K562 (cell line): ENCODE data around the gene ZNF429. TPM values are rescaled to one million over a fixed set of nuclear protein-coding genes. Genes with fewer than 3 reads are reported as not detected.

Experiments
- ARID1B ChIP-seq: fragments of 450-650 bp; IDR thresholded peaks from 2 replicates; pipeline ENCODE4 v1.6.1; 2016; ENCODE audit warnings: antibody characterized with exemption, mild to moderate bottlenecking, inconsistent platforms
- ARNT ChIP-seq, 2 experiments: fragments of 450-650 bp; IDR thresholded peaks; 2 replicates each; pipeline ENCODE4 v1.6.1; 2016; ENCODE audit warnings: mild to moderate bottlenecking in 1 of 2
- C11orf30 ChIP-seq: fragments of 450-650 bp; IDR thresholded peaks from 2 replicates; pipeline ENCODE4 v1.6.1; 2016; ENCODE audit warnings: low read depth, mild to moderate bottlenecking
- CBFA2T2 ChIP-seq: fragments of 450-650 bp; conservative IDR thresholded peaks from 2 replicates; pipeline ENCODE4 v1.6.1; 2017; ENCODE audit warnings: mild to moderate bottlenecking
- CHD4 ChIP-seq: fragments of 200-600 bp; sonication (generic); IDR thresholded peaks from 3 replicates; pipeline ENCODE4 v1.6.1; 2012; ENCODE audit warnings: low read depth, mild to moderate bottlenecking, mixed read lengths, low read length, inconsistent platforms; ENCODE audit not compliant: insufficient read depth, insufficient replicate concordance, poor library complexity, severe bottlenecking
- JUND ChIP-seq, 2 experiments: IDR thresholded peaks; 2 replicates in 1 of 2; 3 replicates in 1 of 2; pipeline ENCODE4 v1.6.1; 2011; ENCODE audit warnings: borderline replicate concordance in 2 of 2, low read depth in 2 of 2, low read length in 2 of 2, improper control_type of control experiment in 1 of 2, missing biosample characterization in 1 of 2, missing genetic modification characterization in 1 of 2, missing genetic modification reagents in 1 of 2
- MAFG ChIP-seq: fragments of 450-650 bp; conservative IDR thresholded peaks from 2 replicates; pipeline ENCODE4 v1.6.1; 2016; ENCODE audit warnings: missing genetic modification characterization, missing compliant biosample characterization
- MECOM ChIP-seq: fragments of 250-450 bp; sonication (Bioruptor Pico); IDR thresholded peaks from 2 replicates; pipeline ENCODE4 v1.8.0; 2022; ENCODE audit warnings: inconsistent platforms
- RFX5 ChIP-seq: IDR thresholded peaks from 2 replicates; pipeline ENCODE4 v1.6.1; 2011; ENCODE audit warnings: low read depth, mild to moderate bottlenecking, improper control_type of control experiment, low read length
- ZNF561 ChIP-seq: fragments of 450-650 bp; formaldehyde crosslinking; conservative IDR thresholded peaks from 2 replicates; pipeline ENCODE4 v1.4.0; 2020; ENCODE audit warnings: mild to moderate bottlenecking, moderate library complexity
- ZNF707 ChIP-seq: fragments of 250-450 bp; sonication (Bioruptor Pico); conservative IDR thresholded peaks from 2 replicates; pipeline ENCODE4 v1.8.0; 2022; ENCODE audit warnings: inconsistent platforms, mild to moderate bottlenecking, moderate library complexity
- ZNF764 ChIP-seq: fragments of 250-450 bp; sonication (Bioruptor Pico); IDR thresholded peaks from 2 replicates; pipeline ENCODE4 v1.4.0; 2020; ENCODE audit warnings: low read depth, mild to moderate bottlenecking, moderate library complexity
- polyA plus RNA-seq, 8 experiments: library from polyadenylated mRNA; depleted of rRNA in 4 of 8; stranded (reverse) in 5 of 8; unstranded in 3 of 8; fragments of >200 nt; fragmentation: Nextera tagmentation in 2 of 8; fragmentation: Illumina TruSeq in 1 of 8; extraction: Ambion mirVana in 2 of 8; extraction: Trizol in 1 of 8; gene quantifications; 2 replicates each; pipeline versions ENCODE4 v1.2.1 to v1.2.3, GENCODE V29; 2011 to 2014; ENCODE audit warnings: inconsistent platforms in 1 of 8, missing spikeins in 1 of 8
- total RNA-seq, 7 experiments: library from RNA; depleted of rRNA in 6 of 7; stranded (reverse); fragments of >200 nt in 6 of 7; fragmentation: Illumina TruSeq in 2 of 7; extraction: Trizol in 2 of 7; gene quantifications; 2 replicates each; pipeline versions ENCODE4 v1.2.1 to v1.2.3, GENCODE V29; 2011 to 2021; ENCODE audit warnings: low replicate concordance in 1 of 7
- TF ChIP-seq, protein P1 (sequence below): fragments of 450-650 bp; IDR thresholded peaks from 2 replicates; pipeline ENCODE4 v1.6.1; 2017; ENCODE audit warnings: antibody characterized with exemption, mild to moderate bottlenecking
- TF ChIP-seq, protein P2 (sequence below): sonication (generic); formaldehyde crosslinking; IDR thresholded peaks from 2 replicates; pipeline ENCODE4 v1.8.0; 2022; ENCODE audit warnings: missing genetic modification reagents, mild to moderate bottlenecking, borderline replicate concordance
- TF ChIP-seq, protein P3 (sequence below): sonication (generic); formaldehyde crosslinking; IDR thresholded peaks from 2 replicates; pipeline ENCODE4 v1.8.1; 2023; ENCODE audit warnings: missing genetic modification reagents, mild to moderate bottlenecking, borderline replicate concordance

ZNF429 gene
- total and polyA plus RNA-seq, 9 of the 15 experiments (the other 6 are each of a cell fraction or from before 2014, with no cell fraction given) = 11.4 to 24.5 (median 16.3) TPM

DNA sequence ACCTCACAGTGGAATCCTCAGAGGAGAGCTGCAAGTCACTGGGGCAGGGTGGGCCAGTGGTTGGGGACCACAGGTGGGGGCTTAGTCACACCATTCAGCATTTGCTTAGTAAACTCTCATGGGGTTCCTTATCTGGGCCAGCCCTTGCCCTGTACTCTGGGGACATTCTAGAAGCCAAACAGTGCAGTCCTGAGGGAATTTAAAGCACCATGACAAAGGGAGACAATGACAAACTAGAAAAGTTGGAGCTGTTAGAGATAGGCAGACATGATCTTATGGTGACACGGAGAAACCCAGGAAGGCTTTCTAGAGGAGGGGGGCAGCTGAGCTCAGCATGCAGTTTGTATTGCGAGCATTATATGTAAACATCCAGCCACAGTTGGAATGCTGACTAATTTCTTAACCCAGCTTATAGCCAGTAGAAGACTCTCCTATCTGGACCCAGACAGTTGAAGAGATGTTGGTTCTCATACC lies 87.6 kb downstream of the ZNF429 start (continued):
- TF ChIP-seq, protein P1, sequence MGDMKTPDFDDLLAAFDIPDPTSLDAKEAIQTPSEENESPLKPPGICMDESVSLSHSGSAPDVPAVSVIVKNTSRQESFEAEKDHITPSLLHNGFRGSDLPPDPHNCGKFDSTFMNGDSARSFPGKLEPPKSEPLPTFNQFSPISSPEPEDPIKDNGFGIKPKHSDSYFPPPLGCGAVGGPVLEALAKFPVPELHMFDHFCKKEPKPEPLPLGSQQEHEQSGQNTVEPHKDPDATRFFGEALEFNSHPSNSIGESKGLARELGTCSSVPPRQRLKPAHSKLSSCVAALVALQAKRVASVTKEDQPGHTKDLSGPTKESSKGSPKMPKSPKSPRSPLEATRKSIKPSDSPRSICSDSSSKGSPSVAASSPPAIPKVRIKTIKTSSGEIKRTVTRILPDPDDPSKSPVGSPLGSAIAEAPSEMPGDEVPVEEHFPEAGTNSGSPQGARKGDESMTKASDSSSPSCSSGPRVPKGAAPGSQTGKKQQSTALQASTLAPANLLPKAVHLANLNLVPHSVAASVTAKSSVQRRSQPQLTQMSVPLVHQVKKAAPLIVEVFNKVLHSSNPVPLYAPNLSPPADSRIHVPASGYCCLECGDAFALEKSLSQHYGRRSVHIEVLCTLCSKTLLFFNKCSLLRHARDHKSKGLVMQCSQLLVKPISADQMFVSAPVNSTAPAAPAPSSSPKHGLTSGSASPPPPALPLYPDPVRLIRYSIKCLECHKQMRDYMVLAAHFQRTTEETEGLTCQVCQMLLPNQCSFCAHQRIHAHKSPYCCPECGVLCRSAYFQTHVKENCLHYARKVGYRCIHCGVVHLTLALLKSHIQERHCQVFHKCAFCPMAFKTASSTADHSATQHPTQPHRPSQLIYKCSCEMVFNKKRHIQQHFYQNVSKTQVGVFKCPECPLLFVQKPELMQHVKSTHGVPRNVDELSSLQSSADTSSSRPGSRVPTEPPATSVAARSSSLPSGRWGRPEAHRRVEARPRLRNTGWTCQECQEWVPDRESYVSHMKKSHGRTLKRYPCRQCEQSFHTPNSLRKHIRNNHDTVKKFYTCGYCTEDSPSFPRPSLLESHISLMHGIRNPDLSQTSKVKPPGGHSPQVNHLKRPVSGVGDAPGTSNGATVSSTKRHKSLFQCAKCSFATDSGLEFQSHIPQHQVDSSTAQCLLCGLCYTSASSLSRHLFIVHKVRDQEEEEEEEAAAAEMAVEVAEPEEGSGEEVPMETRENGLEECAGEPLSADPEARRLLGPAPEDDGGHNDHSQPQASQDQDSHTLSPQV = 0 out of 2 replicates have a peak, but pooled peaks have one; percentile 27
- TF ChIP-seq MAFG (tag) (peak; percentile 68; the same call in 1 of the 2 replicates), C11orf30 (peak; percentile 49; the same call in 1 of the 2 replicates), ZNF764 (CRISPR knock-in tag) (no peak), MECOM (no peak), JUND (IDR thresholded peaks at IDR 0.05; ENCODE audit: borderline replicate concordance, low read depth, low read length) (0 out of 2 replicates have a peak, but pooled peaks have one; percentile 23), JUND (tag; IDR thresholded peaks at IDR 0.05; ENCODE audit: borderline replicate concordance, low read depth, low read length) (no peak; the same call in 2 of the 3 replicates), ZNF707 (CRISPR knock-in tag) (no peak), RFX5 (no peak), CBFA2T2 (peak; percentile 78), CHD4 (no peak), ARID1B (peak; percentile 76), ARNT (IDR thresholded peaks at IDR 0.05) (peak in 1 of 2 experiments; percentile 98; a peak in 2 of 4 replicates), ZNF561 (CRISPR knock-in tag) (no peak)
- TF ChIP-seq, protein P2, sequence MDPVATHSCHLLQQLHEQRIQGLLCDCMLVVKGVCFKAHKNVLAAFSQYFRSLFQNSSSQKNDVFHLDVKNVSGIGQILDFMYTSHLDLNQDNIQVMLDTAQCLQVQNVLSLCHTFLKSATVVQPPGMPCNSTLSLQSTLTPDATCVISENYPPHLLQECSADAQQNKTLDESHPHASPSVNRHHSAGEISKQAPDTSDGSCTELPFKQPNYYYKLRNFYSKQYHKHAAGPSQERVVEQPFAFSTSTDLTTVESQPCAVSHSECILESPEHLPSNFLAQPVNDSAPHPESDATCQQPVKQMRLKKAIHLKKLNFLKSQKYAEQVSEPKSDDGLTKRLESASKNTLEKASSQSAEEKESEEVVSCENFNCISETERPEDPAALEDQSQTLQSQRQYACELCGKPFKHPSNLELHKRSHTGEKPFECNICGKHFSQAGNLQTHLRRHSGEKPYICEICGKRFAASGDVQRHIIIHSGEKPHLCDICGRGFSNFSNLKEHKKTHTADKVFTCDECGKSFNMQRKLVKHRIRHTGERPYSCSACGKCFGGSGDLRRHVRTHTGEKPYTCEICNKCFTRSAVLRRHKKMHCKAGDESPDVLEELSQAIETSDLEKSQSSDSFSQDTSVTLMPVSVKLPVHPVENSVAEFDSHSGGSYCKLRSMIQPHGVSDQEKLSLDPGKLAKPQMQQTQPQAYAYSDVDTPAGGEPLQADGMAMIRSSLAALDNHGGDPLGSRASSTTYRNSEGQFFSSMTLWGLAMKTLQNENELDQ = no peak
- TF ChIP-seq, protein P3, sequence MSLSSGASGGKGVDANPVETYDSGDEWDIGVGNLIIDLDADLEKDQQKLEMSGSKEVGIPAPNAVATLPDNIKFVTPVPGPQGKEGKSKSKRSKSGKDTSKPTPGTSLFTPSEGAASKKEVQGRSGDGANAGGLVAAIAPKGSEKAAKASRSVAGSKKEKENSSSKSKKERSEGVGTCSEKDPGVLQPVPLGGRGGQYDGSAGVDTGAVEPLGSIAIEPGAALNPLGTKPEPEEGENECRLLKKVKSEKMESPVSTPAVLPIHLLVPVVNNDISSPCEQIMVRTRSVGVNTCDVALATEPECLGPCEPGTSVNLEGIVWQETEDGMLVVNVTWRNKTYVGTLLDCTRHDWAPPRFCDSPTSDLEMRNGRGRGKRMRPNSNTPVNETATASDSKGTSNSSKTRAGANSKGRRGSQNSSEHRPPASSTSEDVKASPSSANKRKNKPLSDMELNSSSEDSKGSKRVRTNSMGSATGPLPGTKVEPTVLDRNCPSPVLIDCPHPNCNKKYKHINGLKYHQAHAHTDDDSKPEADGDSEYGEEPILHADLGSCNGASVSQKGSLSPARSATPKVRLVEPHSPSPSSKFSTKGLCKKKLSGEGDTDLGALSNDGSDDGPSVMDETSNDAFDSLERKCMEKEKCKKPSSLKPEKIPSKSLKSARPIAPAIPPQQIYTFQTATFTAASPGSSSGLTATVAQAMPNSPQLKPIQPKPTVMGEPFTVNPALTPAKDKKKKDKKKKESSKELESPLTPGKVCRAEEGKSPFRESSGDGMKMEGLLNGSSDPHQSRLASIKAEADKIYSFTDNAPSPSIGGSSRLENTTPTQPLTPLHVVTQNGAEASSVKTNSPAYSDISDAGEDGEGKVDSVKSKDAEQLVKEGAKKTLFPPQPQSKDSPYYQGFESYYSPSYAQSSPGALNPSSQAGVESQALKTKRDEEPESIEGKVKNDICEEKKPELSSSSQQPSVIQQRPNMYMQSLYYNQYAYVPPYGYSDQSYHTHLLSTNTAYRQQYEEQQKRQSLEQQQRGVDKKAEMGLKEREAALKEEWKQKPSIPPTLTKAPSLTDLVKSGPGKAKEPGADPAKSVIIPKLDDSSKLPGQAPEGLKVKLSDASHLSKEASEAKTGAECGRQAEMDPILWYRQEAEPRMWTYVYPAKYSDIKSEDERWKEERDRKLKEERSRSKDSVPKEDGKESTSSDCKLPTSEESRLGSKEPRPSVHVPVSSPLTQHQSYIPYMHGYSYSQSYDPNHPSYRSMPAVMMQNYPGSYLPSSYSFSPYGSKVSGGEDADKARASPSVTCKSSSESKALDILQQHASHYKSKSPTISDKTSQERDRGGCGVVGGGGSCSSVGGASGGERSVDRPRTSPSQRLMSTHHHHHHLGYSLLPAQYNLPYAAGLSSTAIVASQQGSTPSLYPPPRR (CRISPR knock-in tag) = no peak
